ENCODE results near the gene GCK. TPM values are rescaled to one million over a fixed set of nuclear protein-coding genes. Genes with fewer than 3 reads are reported as not detected.
"Not testable (repeated sequence)": the region's sequence is repeated elsewhere in the genome, so short reads cannot be mapped to it uniquely, and the experiment has no call there.

GCK gene
- total and polyA plus RNA-seq, 2 donors (not counting 3 experiments of a cell fraction or from before 2014, with no cell fraction given), result 0.17 to 0.51 TPM

GRCh38 chr7:44175730-44176129 lies 13.5 kb downstream of the GCK start:
- no peaks in the 10 kb centered on the region for H3K36me3 ChIP-seq (ENCODE audit: control insufficient read depth in 2 of 2, extremely low read depth in 1 of 2, insufficient read depth in 2 of 2, low read length in 2 of 2)
- no TSS peak for BruUV-seq (replicated peaks)
- TF ChIP-seq CTCF (IDR thresholded peaks at IDR 0.05; ENCODE audit: extremely low read depth in 1 of 2, insufficient read depth in 1 of 2, low read depth in 1 of 2, low read length in 2 of 2) (no peak), GATA2 (IDR thresholded peaks at IDR 0.05; ENCODE audit: insufficient read depth, insufficient read length, low read depth, low read length) (no peak), EZH2 (IDR thresholded peaks at IDR 0.05; ENCODE audit: borderline replicate concordance, low read depth, low read length, severe bottlenecking) (no peak), MYC (IDR thresholded peaks at IDR 0.05; ENCODE audit: low read depth, low read length) (no peak), MAX (IDR thresholded peaks at IDR 0.05; ENCODE audit: insufficient read depth, insufficient read length) (no peak), POLR2AphosphoS5 (IDR thresholded peaks at IDR 0.05; ENCODE audit: insufficient read depth, low read depth, low read length) (no peak)
- no peak overlapping the region for H3K27ac ChIP-seq (ENCODE audit: insufficient read depth, low read depth, low read length)
- FAIRE-seq (no peak), DNase-seq (ENCODE audit: low read depth, low spot score) (no peak)
- H4K20me1 ChIP-seq (replicated peaks; ENCODE audit: control insufficient read depth, extremely low read depth, insufficient read depth, low read length), result no peaks in the 10 kb centered on the region
- no peaks in the 10 kb centered on the region for H3K4me1 ChIP-seq (ENCODE audit: control insufficient read depth, extremely low read depth, insufficient read depth, low read length)
- no peak overlapping the region for H3K4me3 ChIP-seq (replicated peaks in 1 of 3; ENCODE audit: insufficient read depth in 1 of 3, low read depth in 1 of 3, low read length in 3 of 3)
- ChIA-PET CTCF (interaction anchor here (1.1 kb wide), 1 partner anchor 20 kb away, joined by 3 read pairs; no protein-coding TSS in a partner anchor), POLR2A (no interaction called here)
- H3K9ac ChIP-seq (replicated peaks; ENCODE audit: extremely low read depth, insufficient read depth, low read length), result no peak overlapping the region
- no peaks in the 10 kb centered on the region for H3K9me1 ChIP-seq (replicated peaks; ENCODE audit: control insufficient read depth, extremely low read depth, insufficient read depth, low read length)
- intact Hi-C loops (cut with micrococcal nuclease), result no loop called here
- dilution Hi-C loops (cut with MboI; ENCODE audit: extremely low pct_ligation_motif_present, low sequenced_read_pairs), result no loop called here
- H3K79me2 ChIP-seq (ENCODE audit: control insufficient read depth, insufficient read depth, low read length), result no peaks in the 10 kb centered on the region
- H3K9me3 ChIP-seq (replicated peaks; ENCODE audit: control insufficient read depth, insufficient read depth, low read length), result no peaks in the 10 kb centered on the region
- H3K4me2 ChIP-seq (ENCODE audit: insufficient read depth, low read length), result no peak overlapping the region
- H3K27me3 ChIP-seq (ENCODE audit: control insufficient read depth in 2 of 2, insufficient read depth in 2 of 2, low read length in 2 of 2), result peaks cover 6 to 15% of the 10 kb centered on the region in 2 experiments
- no peak overlapping the region for H2AFZ ChIP-seq (ENCODE audit: low read depth, low read length)

DNA sequence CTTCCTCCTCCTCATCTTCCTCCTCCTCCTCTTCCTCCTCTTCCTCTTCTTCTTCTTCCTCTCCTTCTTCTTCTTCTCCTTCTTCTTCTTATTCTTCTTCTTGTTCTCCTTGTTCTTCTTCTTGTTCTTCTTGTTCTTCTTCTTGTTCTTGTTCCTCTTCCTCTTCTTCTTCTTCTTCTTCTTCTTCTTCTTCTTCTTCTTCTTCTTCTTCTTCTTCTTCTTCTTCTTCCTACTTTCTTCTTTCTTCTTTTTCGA lies 14.6 kb downstream of the GCK start:
- H3K79me2 ChIP-seq (ENCODE audit: control insufficient read depth, insufficient read depth, low read length); H3K36me3 ChIP-seq (ENCODE audit: control insufficient read depth in 2 of 2, extremely low read depth in 1 of 2, insufficient read depth in 2 of 2, low read length in 2 of 2); BruUV-seq (replicated peaks); H3K9me3 ChIP-seq (replicated peaks; ENCODE audit: control insufficient read depth, insufficient read depth, low read length); POLR2A ChIA-PET; H3K4me2 ChIP-seq (ENCODE audit: insufficient read depth, low read length); FAIRE-seq; H3K4me3 ChIP-seq (replicated peaks in 1 of 3; ENCODE audit: insufficient read depth in 1 of 3, low read depth in 1 of 3, low read length in 3 of 3); dilution Hi-C loops (cut with MboI; ENCODE audit: extremely low pct_ligation_motif_present, low sequenced_read_pairs); H4K20me1 ChIP-seq (replicated peaks; ENCODE audit: control insufficient read depth, extremely low read depth, insufficient read depth, low read length); DNase-seq (ENCODE audit: low read depth, low spot score); H3K9ac ChIP-seq (replicated peaks; ENCODE audit: extremely low read depth, insufficient read depth, low read length); H3K4me1 ChIP-seq (ENCODE audit: control insufficient read depth, extremely low read depth, insufficient read depth, low read length); H2AFZ ChIP-seq (ENCODE audit: low read depth, low read length); H3K9me1 ChIP-seq (replicated peaks; ENCODE audit: control insufficient read depth, extremely low read depth, insufficient read depth, low read length); intact Hi-C loops (cut with micrococcal nuclease); H3K27ac ChIP-seq (ENCODE audit: insufficient read depth, low read depth, low read length); CTCF ChIA-PET: not testable (repeated sequence)
- peaks cover 9 to 13% of the 10 kb centered on the region in 2 experiments for H3K27me3 ChIP-seq (ENCODE audit: control insufficient read depth in 2 of 2, insufficient read depth in 2 of 2, low read length in 2 of 2)
